Neural progenitor cell (in vitro differentiated cells): ENCODE measurements around the gene ZIC1. TPM values are rescaled to one million over a fixed set of nuclear protein-coding genes. Genes with fewer than 3 reads are reported as not detected.
A peak's percentile ranks its signal among the peaks of the same experiment; 100 is the strongest.

Experiments
- DNase-seq: peaks from one replicate; pipeline ENCODE4 v3.0.0-alpha.2; 2016; ENCODE audit warnings: low spot score
- H2AFZ ChIP-seq: fragments of 200-600 bp; sonication (generic); replicated peaks from 2 replicates; pipeline ENCODE4 v1.6.1; 2016; ENCODE audit warnings: antibody characterized with exemption
- H3F3A ChIP-seq: fragments of 200-600 bp; sonication (generic); 2 replicates; pipeline ENCODE4 v1.6.1; 2016; ENCODE audit warnings: antibody characterized with exemption, low read depth
- H3K27ac ChIP-seq: fragments of 200-600 bp; sonication (generic); 2 replicates; pipeline ENCODE4 v1.5.1; 2016; ENCODE audit warnings: mild to moderate bottlenecking
- H3K27me3 ChIP-seq: fragments of 200-600 bp; sonication (generic); 2 replicates; pipeline ENCODE4 v1.6.1; 2016; ENCODE audit warnings: mild to moderate bottlenecking, moderate library complexity
- H3K36me3 ChIP-seq: fragments of 200-600 bp; sonication (generic); 2 replicates; pipeline ENCODE4 v1.5.1; 2016
- H3K4me1 ChIP-seq: fragments of 200-600 bp; sonication (generic); 2 replicates; pipeline ENCODE4 v1.6.1; 2016; ENCODE audit warnings: mixed run types
- H3K4me2 ChIP-seq: fragments of 200-600 bp; sonication (generic); 2 replicates; pipeline ENCODE4 v1.6.1; 2016
- H3K4me3 ChIP-seq: fragments of 200-600 bp; sonication (generic); 2 replicates; pipeline ENCODE4 v1.5.1; 2016
- H3K79me2 ChIP-seq: fragments of 200-600 bp; sonication (generic); 2 replicates; pipeline ENCODE4 v1.6.1; 2016; ENCODE audit warnings: low read depth
- H3K9ac ChIP-seq: fragments of 200-600 bp; sonication (generic); 2 replicates; pipeline ENCODE4 v1.6.1; 2016
- H3K9me3 ChIP-seq: fragments of 200-600 bp; sonication (generic); 2 replicates; pipeline ENCODE4 v1.5.1; 2016; ENCODE audit warnings: low read depth
- H4K20me1 ChIP-seq: fragments of 200-600 bp; sonication (generic); 2 replicates; pipeline ENCODE4 v1.6.1; 2016; ENCODE audit warnings: low read depth
- H3K27ac Mint-ChIP-seq: 3 replicates; pipeline ENCODE4 v1.8.0; 2021; ENCODE audit warnings: mixed read lengths
- H3K27me3 Mint-ChIP-seq: 2 replicates; pipeline ENCODE4 v1.8.0; 2022; ENCODE audit warnings: low read depth, mild to moderate bottlenecking, inconsistent platforms, moderate library complexity, mixed read lengths; ENCODE audit not compliant: insufficient read depth
- H3K36me3 Mint-ChIP-seq: 3 replicates; pipeline ENCODE4 v1.8.0; 2021; ENCODE audit warnings: mixed read lengths
- H3K4me1 Mint-ChIP-seq: 3 replicates; pipeline ENCODE4 v1.8.0; 2021; ENCODE audit warnings: mixed read lengths
- H3K4me3 Mint-ChIP-seq: 3 replicates; pipeline ENCODE4 v1.8.0; 2021; ENCODE audit warnings: mild to moderate bottlenecking, moderate library complexity, mixed read lengths
- H3K9me3 Mint-ChIP-seq: 3 replicates; pipeline ENCODE4 v1.8.0; 2020; ENCODE audit warnings: mixed read lengths
- EZH2 ChIP-seq: fragments of 200-600 bp; sonication (generic); IDR thresholded peaks from 2 replicates; pipeline ENCODE4 v1.6.1; 2017; ENCODE audit warnings: antibody characterized with exemption, mild to moderate bottlenecking, moderate library complexity
- EZH2phosphoT487 ChIP-seq: fragments of 200-600 bp; sonication (generic); IDR thresholded peaks from 2 replicates; pipeline ENCODE4 v1.6.1; 2017; ENCODE audit warnings: antibody characterized with exemption
- total RNA-seq: library from RNA; depleted of rRNA; stranded (reverse); fragments of >200 nt; gene quantifications from 2 replicates; pipeline ENCODE4 v1.2.3, GENCODE V29; 2015; ENCODE audit warnings: low replicate concordance
- TF ChIP-seq, protein P1 (sequence below): fragments of 200-600 bp; sonication (generic); IDR thresholded peaks from 2 replicates; pipeline ENCODE4 v1.5.1; 2017; ENCODE audit warnings: antibody characterized with exemption, mild to moderate bottlenecking

The ZIC1 gene
- total RNA-seq, 1 donor from 2014 or later = 0.56 TPM

DNA sequence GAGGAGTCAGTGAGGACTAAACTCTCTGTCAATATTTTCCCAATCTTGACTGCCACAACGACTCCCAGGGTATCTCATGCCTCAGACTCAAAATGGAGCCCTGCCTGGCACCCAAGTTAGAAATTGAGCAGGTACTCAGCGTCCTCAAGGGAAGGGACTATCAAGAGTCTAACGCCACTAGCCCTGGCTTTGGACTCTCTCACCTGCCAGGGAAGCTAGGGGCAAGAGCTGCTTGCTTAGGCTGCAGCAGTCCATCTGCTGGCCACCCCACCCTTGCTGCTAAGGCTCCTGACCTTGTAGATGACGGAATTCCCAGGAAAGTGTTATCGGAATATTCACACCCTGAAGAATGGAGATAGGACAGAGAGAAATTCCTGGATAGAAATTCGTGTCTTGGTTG lies 35.9 kb upstream of the ZIC1 start:
- no peaks in the 10 kb centered on the region for H3K9me3 ChIP-seq
- H3F3A ChIP-seq = peaks cover 21% of the 10 kb centered on the region
- H3K4me3 ChIP-seq = no peak overlapping the region
- Mint-ChIP-seq H3K4me3 (peak overlapping the region; percentile 76), H3K9me3 (no peaks in the 10 kb centered on the region), H3K27me3 (peaks cover 18% of the 10 kb centered on the region), H3K36me3 (peaks cover 2% of the 10 kb centered on the region), H3K27ac (peak overlapping the region; percentile 81), H3K4me1 (peaks cover 89% of the 10 kb centered on the region)
- H2AFZ ChIP-seq = no peak overlapping the region
- H3K4me2 ChIP-seq = no peak overlapping the region
- H3K9ac ChIP-seq = no peak overlapping the region
- peaks cover 10% of the 10 kb centered on the region for H3K4me1 ChIP-seq
- no peak for DNase-seq
- H3K36me3 ChIP-seq = no peaks in the 10 kb centered on the region
- peaks cover 100% of the 10 kb centered on the region for H3K27me3 ChIP-seq
- H3K27ac ChIP-seq = no peak overlapping the region
- H4K20me1 ChIP-seq = peaks cover 82% of the 10 kb centered on the region
- TF ChIP-seq, protein P1, sequence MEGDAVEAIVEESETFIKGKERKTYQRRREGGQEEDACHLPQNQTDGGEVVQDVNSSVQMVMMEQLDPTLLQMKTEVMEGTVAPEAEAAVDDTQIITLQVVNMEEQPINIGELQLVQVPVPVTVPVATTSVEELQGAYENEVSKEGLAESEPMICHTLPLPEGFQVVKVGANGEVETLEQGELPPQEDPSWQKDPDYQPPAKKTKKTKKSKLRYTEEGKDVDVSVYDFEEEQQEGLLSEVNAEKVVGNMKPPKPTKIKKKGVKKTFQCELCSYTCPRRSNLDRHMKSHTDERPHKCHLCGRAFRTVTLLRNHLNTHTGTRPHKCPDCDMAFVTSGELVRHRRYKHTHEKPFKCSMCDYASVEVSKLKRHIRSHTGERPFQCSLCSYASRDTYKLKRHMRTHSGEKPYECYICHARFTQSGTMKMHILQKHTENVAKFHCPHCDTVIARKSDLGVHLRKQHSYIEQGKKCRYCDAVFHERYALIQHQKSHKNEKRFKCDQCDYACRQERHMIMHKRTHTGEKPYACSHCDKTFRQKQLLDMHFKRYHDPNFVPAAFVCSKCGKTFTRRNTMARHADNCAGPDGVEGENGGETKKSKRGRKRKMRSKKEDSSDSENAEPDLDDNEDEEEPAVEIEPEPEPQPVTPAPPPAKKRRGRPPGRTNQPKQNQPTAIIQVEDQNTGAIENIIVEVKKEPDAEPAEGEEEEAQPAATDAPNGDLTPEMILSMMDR = no peak
- TF ChIP-seq EZH2 = peak; percentile 63
- H3K79me2 ChIP-seq = no peaks in the 10 kb centered on the region

DNA sequence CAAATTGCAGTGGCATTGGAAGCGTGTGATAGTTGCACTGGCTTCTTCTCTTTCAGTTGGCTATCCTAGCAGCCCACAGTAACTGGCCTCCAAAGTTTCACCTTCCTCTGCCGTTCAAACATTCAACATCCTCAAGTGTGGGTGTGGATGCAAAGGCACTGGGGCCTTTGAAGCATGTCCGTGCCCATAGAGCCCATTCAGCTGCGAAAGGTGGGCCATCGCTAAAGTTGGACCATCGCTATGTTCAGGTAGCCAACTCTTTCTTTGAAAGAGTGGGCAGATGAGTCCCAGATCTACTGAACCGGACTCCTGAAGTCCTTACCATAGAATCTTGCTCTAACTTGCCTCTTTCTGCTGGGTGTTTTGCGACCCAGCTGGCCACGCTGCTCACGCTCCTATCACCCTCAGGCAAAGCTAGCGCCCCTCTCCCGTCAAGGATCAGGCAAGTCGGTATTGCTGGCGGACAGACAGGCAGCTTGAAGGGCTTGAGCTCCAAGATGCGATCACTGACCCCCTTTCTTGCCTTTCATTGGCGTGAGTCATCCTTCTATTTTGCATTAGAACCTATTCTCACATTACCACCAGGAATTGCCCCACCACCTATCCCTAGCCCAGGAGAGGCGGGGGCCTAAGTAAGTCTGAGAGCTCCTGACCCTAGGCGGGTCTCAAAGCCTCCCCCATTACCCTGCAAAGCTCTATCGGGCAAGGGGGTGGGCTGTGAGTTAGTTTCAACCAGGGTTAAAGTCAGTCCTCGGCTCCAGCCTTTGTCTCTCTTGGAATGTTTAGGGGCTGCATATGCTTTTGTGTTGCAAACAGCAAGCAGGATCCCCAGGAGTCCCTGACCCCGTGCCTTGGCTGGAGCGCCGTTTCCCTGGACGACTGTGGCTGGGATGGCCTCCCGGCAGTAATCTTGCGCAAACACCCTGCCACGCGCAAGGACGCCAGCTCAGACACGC lies 31.5 kb upstream of the ZIC1 start:
- peak; percentile 79 for DNase-seq
- Histone ChIP-seq H3K79me2 (no peaks in the 10 kb centered on the region), H3K36me3 (no peaks in the 10 kb centered on the region), H3K9me3 (no peaks in the 10 kb centered on the region), H4K20me1 (peaks cover 63% of the 10 kb centered on the region), H3K4me1 (peaks cover 40% of the 10 kb centered on the region), H3K4me3 (peak overlapping the region; percentile 36), H2AFZ (no peak overlapping the region), H3K4me2 (peak overlapping the region; percentile 59), H3F3A (peaks cover 53% of the 10 kb centered on the region), H3K27me3 (peaks cover 100% of the 10 kb centered on the region), H3K27ac (no peak overlapping the region), H3K9ac (no peak overlapping the region)
- Mint-ChIP-seq H3K27ac (peak overlapping the region; percentile 99), H3K4me1 (peaks cover 95% of the 10 kb centered on the region), H3K36me3 (peaks cover 2% of the 10 kb centered on the region), H3K9me3 (no peaks in the 10 kb centered on the region), H3K27me3 (peaks cover 6% of the 10 kb centered on the region), H3K4me3 (peak overlapping the region; percentile 91)
- TF ChIP-seq EZH2 = peak; percentile 75
- TF ChIP-seq, protein P1 = no peak
- TF ChIP-seq EZH2phosphoT487 = peak; percentile 68

DNA sequence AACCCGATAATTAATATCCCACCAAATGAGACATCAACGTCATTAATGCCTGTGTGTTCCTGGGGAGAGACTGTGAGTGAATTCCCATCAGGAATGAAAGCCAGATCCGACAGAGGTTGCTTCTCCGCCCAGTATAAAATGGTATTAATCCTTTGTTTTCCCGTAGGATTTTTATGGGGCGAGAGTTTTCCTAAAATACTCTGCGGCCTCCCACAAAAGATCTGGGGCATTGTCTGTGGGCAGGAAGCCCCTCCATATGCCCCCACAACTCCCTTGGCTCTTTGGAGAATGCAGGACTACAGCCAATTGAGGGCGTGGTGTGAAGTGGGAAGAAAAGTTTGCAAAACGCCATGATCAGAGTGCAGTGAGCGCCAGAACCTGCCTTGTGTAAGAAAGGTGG lies 29.5 kb upstream of the ZIC1 start:
- peaks cover 95% of the 10 kb centered on the region for H3K4me1 Mint-ChIP-seq
- peaks cover 2% of the 10 kb centered on the region for H3K27me3 Mint-ChIP-seq
- no peak overlapping the region for H3K9ac ChIP-seq
- H3K9me3 ChIP-seq = no peaks in the 10 kb centered on the region
- no peak overlapping the region for H3K27ac ChIP-seq
- H3K4me3 Mint-ChIP-seq = peak overlapping the region; percentile 65
- DNase-seq = no peak
- TF ChIP-seq EZH2phosphoT487 (peak; percentile 37), EZH2 (peak; percentile 13)
- TF ChIP-seq, protein P1 = no peak
- H3K36me3 Mint-ChIP-seq = peaks cover 12% of the 10 kb centered on the region
- H3K4me3 ChIP-seq = no peak overlapping the region
- H4K20me1 ChIP-seq = peaks cover 57% of the 10 kb centered on the region
- H3K9me3 Mint-ChIP-seq = peaks cover 3% of the 10 kb centered on the region
- H3K4me1 ChIP-seq = peaks cover 47% of the 10 kb centered on the region
- H3K27ac Mint-ChIP-seq = peak overlapping the region; percentile 99
- peaks cover 100% of the 10 kb centered on the region for H3K27me3 ChIP-seq
- no peak overlapping the region for H3K4me2 ChIP-seq
- no peak overlapping the region for H2AFZ ChIP-seq
- H3K79me2 ChIP-seq = no peaks in the 10 kb centered on the region
- no peaks in the 10 kb centered on the region for H3K36me3 ChIP-seq
- H3F3A ChIP-seq = peaks cover 68% of the 10 kb centered on the region
